GM21737 (cell line): ENCODE data around the gene WDR49.
"Not testable (repeated sequence)": the region's sequence is repeated elsewhere in the genome, so short reads cannot be mapped to it uniquely, and the experiment has no call there.

ENCODE experiments used
- ATAC-seq: cut with Tn5 transposase; IDR thresholded peaks from one replicate; pipeline ENCODE4 v1.9.1; 2021; ENCODE audit warnings: mild to moderate bottlenecking, moderate library complexity; ENCODE audit not compliant: unreplicated experiment

Gene WDR49

GRCh38 chr3:167615030-167615429 is 38.7 kb downstream of the WDR49 start:
- ATAC-seq = no peak

GRCh38 chr3:167614196-167614595 is 39.5 kb downstream of the WDR49 start:
- ATAC-seq = not testable (repeated sequence)

GRCh38 chr3:167611718-167612117 is 42.0 kb downstream of the WDR49 start:
- no peak for ATAC-seq

DNA sequence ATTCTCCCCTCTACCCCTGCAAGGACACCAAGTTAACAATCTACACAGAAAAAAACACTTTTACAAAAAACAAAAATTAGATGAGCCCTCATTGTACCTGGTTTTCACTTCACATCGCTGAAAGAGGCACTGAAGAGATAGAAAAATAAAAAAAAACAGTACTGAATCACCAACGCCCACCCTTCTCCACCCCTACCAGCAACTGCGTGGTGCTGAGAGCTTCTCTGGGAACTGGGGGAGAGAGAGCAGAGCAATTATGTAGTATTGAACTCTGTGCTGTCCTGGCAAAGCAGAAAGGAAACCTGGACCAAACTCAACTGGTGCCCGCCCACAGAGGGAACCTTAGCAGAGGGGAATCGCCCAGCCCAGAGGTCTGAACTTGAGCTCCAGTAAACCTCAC is 44.6 kb downstream of the WDR49 start:
- no peak for ATAC-seq

- ATAC-seq = no peak
These were observed 46.9 kb downstream of the WDR49 start for GRCh38 chr3:167606836-167607235.

- no peak for ATAC-seq
These were observed 47.9 kb downstream of the WDR49 start for GRCh38 chr3:167605871-167606270.

DNA sequence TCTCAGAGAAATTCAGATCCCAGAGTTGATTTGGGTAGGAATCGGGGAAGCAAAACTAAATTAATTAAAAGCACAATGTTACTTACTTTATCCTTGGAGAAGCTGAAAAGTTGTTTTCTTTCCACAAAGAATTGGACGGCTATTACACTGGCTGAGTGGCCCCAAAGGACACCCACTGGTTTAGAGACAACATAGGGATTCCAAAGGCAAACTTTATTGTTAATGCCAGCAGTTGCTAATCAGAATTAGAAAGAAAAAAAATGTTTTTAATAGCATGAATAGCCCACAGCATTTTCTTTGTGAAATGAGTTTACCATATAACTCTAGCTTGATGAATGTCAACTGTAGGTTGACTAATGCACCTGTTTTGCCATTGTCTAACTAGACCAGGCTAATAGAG is 51.7 kb downstream of the WDR49 start:
- ATAC-seq = no peak

DNA sequence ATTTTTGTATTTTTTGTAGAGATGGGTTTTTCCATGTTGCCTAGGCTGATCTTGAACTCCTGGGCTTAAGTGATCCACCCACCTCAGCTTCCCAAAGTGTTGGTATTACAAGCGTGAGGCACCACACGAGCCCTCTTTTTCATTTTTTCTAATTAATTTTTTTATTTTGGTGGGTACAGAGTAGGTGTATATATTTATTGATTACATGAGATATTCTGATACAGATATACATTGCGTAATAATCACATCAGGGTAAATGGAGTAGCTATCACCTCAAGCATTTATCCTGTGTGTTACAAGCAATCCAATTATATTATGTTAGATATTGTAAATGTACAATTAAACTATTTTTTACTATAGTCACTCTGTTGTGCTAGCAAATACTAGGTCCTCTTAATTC is 66.1 kb downstream of the WDR49 start:
- no peak for ATAC-seq

GRCh38 chr3:167575000-167575600 is 78.6 kb downstream of the WDR49 start:
- no peak for ATAC-seq

DNA sequence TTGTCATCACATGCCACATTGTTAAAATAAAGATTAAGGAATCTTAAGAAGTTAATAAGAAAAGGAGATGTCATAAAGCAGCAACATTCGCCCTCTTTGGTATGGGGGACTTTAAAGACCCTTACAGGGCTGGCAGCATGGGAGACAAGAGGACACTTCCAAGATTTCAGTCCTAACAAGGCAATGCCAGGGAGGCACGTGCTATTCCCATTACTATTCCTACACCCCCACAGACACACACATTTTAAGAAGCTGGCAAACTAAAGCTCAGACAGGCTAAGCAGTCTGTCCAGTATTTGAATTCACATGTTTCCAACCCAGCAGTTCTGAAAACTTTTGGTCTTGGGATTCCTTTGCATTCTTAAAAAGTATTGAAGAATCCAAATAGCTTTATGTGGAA is 80.8 kb downstream of the WDR49 start:
- ATAC-seq = no peak

DNA sequence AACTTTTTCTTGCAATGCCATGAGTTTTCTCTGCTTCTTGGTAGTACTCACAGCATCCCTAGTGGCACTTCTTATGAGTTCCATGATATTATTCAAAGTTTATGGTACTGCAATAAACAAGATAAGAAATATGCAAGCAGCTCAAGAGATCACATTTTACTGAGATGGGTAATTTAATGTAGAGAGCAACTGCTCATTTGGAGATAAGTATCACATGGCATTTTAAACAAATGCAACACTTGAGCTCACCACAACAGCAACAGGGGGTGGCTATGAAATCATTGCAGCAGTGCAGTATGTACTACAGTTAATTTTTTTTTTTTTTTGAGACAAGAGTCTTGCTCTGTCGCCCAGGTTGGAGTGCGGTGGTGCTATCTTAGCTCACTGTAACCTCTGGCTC is 85.1 kb downstream of the WDR49 start:
- no peak for ATAC-seq

DNA sequence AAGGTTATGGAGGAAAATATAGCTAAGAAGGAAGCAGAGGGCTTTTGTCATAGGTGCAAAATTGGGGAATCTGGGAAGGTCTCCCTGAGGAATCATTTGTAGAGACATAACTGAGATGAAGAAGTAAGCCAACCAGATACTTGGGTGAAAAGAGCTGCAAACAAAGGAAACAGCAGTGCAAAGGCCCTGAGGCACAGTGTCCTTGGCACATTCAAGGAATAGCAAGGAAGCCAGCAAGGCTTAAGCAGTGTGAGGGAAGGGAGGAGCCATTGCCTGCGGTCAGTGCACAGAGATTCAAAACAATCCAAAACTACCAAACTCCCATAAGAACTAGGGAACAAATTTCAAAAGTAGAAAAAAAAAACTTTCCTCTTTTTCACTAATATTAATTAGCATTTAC is 88.3 kb downstream of the WDR49 start:
- no peak for ATAC-seq

- no peak for ATAC-seq
These were observed 89.1 kb downstream of the WDR49 start for GRCh38 chr3:167564612-167565011.

GRCh38 chr3:167559924-167560323 is 93.8 kb downstream of the WDR49 start:
- no peak for ATAC-seq

DNA sequence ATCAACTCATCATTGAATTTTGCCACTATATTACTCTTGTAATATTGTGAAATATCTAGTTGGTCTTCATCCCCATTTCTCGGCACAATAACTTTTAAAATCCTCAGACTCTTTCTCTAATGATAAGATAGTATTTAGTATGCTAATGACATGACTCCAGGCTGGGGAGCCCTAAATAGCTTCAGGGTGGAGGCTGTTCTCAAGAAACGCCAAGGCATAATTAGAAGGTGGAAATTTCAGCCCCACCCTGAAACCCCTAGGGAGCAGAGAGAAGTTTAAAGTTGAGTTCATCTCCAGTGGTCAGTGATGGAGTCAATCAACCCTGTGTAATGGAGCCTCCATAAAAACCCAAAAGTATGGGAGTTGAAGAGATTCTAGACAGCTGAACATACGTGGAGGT is 98.8 kb downstream of the WDR49 start:
- no peak for ATAC-seq

DNA sequence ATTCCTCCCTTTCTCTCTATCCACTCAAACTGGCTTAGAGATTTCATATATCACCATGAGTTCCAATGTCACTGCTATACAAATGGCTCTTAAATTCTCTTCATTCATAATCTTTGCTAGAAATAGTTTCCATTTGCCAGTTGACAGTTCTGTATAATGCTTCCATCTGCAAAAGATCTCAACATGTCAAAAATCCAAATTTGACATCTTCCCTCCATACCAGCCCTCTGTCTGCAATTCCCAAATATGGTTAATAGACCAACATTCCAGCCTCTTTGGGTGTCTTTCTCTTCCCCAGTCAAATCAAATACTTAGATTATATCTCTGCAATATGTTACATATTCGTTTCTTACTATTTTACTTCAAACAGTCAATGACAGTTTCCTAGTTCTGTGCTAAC is 115.7 kb downstream of the WDR49 start:
- no peak for ATAC-seq

DNA sequence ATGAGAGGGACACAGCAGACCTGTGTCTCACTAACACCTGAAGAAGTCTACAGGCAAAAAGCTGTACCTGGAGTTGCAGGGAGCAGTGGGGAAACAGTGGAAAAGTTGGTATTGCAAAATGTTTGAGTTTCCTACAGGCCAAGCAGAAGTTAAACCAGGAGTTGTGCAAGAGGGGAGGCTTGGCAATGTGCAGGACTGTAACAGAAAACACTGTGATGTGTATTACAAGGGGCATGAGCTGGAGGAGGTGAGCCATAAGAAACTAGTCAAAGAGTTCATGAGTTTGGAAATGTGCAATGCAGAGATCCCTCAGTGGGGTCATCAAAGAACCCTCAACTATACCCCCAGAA is 132.8 kb downstream of the WDR49 start:
- no peak for ATAC-seq

DNA sequence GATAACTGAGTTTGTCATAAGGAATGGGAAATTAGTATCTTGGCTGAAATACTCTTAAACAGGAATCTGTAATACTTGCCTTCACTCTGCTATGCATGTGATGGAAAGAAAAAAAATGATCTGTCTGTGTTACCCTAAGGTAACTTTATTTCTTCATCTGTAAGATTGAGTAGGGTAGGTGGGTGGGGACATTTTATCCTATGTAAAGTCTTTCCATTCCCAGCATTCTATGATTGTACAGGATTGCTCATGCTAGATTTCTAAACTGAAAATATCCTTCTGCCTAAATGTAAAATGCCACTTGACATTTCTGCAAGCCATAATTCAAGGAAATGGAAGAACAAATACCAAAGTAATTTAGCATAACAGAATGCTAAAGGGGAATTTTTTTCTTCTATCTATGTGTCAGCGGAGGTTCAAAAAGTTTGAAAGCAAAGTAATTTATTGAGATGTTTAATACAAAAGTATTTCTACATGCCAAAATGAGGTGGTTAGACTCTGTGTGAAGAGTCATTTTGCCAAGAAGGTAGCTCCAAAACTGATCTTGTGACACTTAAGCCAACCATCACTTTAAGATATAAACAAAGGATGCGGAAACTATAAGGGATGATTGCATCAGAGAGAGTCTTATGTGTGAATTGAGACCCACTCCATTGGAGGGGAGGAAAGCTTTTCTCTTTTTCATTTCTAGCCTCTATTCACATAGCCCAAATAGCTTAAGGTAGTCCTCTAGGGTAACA is 133.3 kb downstream of the WDR49 start:
- no peak for ATAC-seq

GRCh38 chr3:167507954-167508353 is 145.8 kb downstream of the WDR49 start:
- ATAC-seq = no peak

GRCh38 chr3:167502401-167502800 is 151.3 kb downstream of the WDR49 start:
- no peak for ATAC-seq

DNA sequence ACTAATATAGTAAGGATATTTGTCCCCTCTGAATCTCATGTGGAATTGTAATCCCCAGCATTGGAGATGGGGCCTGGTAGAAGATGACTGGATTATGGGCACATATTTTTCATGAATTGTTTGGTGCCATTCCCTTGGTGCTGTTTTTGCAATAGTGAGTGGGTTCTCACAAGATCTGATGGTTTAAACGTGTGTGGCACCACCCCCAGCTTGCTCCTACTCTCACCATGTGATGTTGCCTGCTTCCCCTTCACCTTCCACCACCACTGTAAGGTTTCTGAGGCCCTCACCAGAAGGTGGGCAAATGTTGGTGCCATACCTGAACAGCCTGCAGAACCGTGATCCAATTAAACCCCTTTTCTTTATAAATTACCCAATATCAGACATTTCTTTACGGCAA is 151.8 kb downstream of the WDR49 start:
- ATAC-seq = no peak

DNA sequence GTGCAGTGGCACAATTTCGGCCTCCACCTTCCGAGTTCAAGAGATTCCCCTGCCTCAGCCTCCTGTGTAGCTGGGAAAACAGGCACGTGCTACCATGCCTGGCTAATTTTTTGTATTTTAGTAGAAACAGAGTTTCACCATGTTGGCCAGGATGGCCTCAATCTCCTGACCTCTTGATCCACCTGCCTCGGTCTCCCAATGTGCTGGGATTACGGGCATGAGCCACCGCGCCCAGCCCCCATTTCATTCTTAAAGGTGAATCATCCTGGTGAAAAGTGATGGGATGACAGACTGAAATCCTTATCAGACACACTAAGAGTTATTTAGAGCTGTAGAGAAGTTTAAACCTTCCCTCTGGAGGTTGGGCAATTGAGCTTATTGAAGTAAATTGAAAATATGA is 155.8 kb downstream of the WDR49 start:
- ATAC-seq = no peak

DNA sequence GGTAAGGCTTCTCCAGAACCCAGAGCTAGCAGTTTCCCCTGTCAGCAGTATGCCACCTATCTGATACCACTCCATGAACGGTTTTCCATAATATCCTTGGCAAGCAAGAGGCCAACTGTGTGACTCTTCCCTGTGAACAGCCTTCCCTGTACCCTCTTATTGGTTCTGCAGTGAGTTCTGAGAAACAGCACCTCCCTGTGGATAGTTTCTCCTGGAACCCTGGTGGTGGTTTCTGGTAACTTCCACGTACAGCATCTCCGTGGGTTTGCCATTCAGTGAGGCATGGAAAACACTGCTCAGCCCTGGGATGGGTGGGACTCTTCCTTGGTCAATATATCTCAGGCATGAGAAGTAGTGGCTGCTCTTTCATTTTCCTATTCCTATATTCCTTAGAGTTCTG is 160.5 kb downstream of the WDR49 start:
- no peak for ATAC-seq
